Activated naive CD4-positive, alpha-beta T cell treated with anti-CD3 and anti-CD28 coated beads, Interleukin-2, amount 50 U/mL, for 24 hours (primary cell): ENCODE results near the gene SLC45A2.

Experiments used
- H3K27ac Mint-ChIP-seq: one replicate; pipeline ENCODE4 v1.8.0; 2021; ENCODE audit warnings: mild to moderate bottlenecking, mixed read lengths
- H3K27me3 Mint-ChIP-seq: one replicate; pipeline ENCODE4 v1.8.0; 2021; ENCODE audit warnings: mixed read lengths
- H3K36me3 Mint-ChIP-seq: one replicate; pipeline ENCODE4 v1.8.0; 2021; ENCODE audit warnings: mixed read lengths
- H3K4me1 Mint-ChIP-seq: one replicate; pipeline ENCODE4 v1.8.0; 2021; ENCODE audit warnings: mixed read lengths
- H3K4me3 Mint-ChIP-seq: one replicate; pipeline ENCODE4 v1.8.0; 2021; ENCODE audit warnings: mild to moderate bottlenecking, mixed read lengths
- H3K9me3 Mint-ChIP-seq: one replicate; pipeline ENCODE4 v1.8.0; 2021; ENCODE audit warnings: mixed read lengths

Gene SLC45A2

GRCh38 chr5:33994845-33995244, 10.4 kb upstream of the SLC45A2 start:
- H3K27ac Mint-ChIP-seq: no peak overlapping the region

GRCh38 chr5:33992864-33993263, 8.4 kb upstream of the SLC45A2 start:
- Mint-ChIP-seq H3K27ac (no peak overlapping the region), H3K36me3 (peaks cover 15% of the 10 kb centered on the region)

More at GRCh38 chr5:33994845-33995244, 10.4 kb upstream of the SLC45A2 start:
- Mint-ChIP-seq H3K9me3 (no peaks in the 10 kb centered on the region), H3K4me3 (no peak overlapping the region), H3K27me3 (no peaks in the 10 kb centered on the region), H3K4me1 (peaks cover 5% of the 10 kb centered on the region), H3K36me3 (peaks cover 5% of the 10 kb centered on the region)

GRCh38 chr5:33985447-33985846, 954 bp upstream of the SLC45A2 start:
- H3K27ac Mint-ChIP-seq: no peak overlapping the region
- no peak overlapping the region for H3K4me3 Mint-ChIP-seq
- no peaks in the 10 kb centered on the region for H3K27me3 Mint-ChIP-seq
- no peaks in the 10 kb centered on the region for H3K4me1 Mint-ChIP-seq
- H3K36me3 Mint-ChIP-seq: peaks cover 10% of the 10 kb centered on the region
- H3K9me3 Mint-ChIP-seq: no peaks in the 10 kb centered on the region

More at GRCh38 chr5:33992864-33993263, 8.4 kb upstream of the SLC45A2 start:
- Mint-ChIP-seq H3K4me1 (peaks cover 5% of the 10 kb centered on the region), H3K4me3 (no peak overlapping the region), H3K27me3 (no peaks in the 10 kb centered on the region), H3K9me3 (no peaks in the 10 kb centered on the region)

GRCh38 chr5:33984178-33984577, 315 bp downstream of the SLC45A2 start:
- Mint-ChIP-seq H3K27ac (no peak overlapping the region), H3K27me3 (no peaks in the 10 kb centered on the region), H3K36me3 (peaks cover 7% of the 10 kb centered on the region), H3K9me3 (no peaks in the 10 kb centered on the region), H3K4me3 (no peak overlapping the region), H3K4me1 (no peaks in the 10 kb centered on the region)

- Mint-ChIP-seq H3K9me3 (no peaks in the 10 kb centered on the region), H3K36me3 (no peaks in the 10 kb centered on the region), H3K4me3 (no peak overlapping the region), H3K27me3 (no peaks in the 10 kb centered on the region), H3K4me1 (no peaks in the 10 kb centered on the region), H3K27ac (no peak overlapping the region)
Measured at GRCh38 chr5:33981408-33982162, 2.9 kb downstream of the SLC45A2 start.

GRCh38 chr5:33980030-33980429, 4.5 kb downstream of the SLC45A2 start:
- H3K36me3 Mint-ChIP-seq: no peaks in the 10 kb centered on the region
- H3K4me1 Mint-ChIP-seq: no peaks in the 10 kb centered on the region
- no peaks in the 10 kb centered on the region for H3K27me3 Mint-ChIP-seq
- H3K4me3 Mint-ChIP-seq: no peak overlapping the region
- H3K9me3 Mint-ChIP-seq: no peaks in the 10 kb centered on the region
- H3K27ac Mint-ChIP-seq: no peak overlapping the region

GRCh38 chr5:33978306-33978705, 6.2 kb downstream of the SLC45A2 start:
- no peaks in the 10 kb centered on the region for H3K36me3 Mint-ChIP-seq
- H3K27me3 Mint-ChIP-seq: no peaks in the 10 kb centered on the region
- no peak overlapping the region for H3K27ac Mint-ChIP-seq
- no peaks in the 10 kb centered on the region for H3K9me3 Mint-ChIP-seq
- H3K4me1 Mint-ChIP-seq: peaks cover 4% of the 10 kb centered on the region
- H3K4me3 Mint-ChIP-seq: no peak overlapping the region

GRCh38 chr5:33976307-33976706, 8.2 kb downstream of the SLC45A2 start:
- peaks cover 11% of the 10 kb centered on the region for H3K4me1 Mint-ChIP-seq
- H3K36me3 Mint-ChIP-seq: no peaks in the 10 kb centered on the region
- H3K9me3 Mint-ChIP-seq: no peaks in the 10 kb centered on the region
- H3K27ac Mint-ChIP-seq: no peak overlapping the region
- no peak overlapping the region for H3K4me3 Mint-ChIP-seq
- H3K27me3 Mint-ChIP-seq: no peaks in the 10 kb centered on the region

- no peak overlapping the region for H3K27ac Mint-ChIP-seq
Measured at GRCh38 chr5:33975852-33976251, 8.6 kb downstream of the SLC45A2 start.

GRCh38 chr5:33973271-33973670, 11.2 kb downstream of the SLC45A2 start:
- H3K4me1 Mint-ChIP-seq: peaks cover 11% of the 10 kb centered on the region
- no peaks in the 10 kb centered on the region for H3K36me3 Mint-ChIP-seq
- no peak overlapping the region for H3K4me3 Mint-ChIP-seq
- no peak overlapping the region for H3K27ac Mint-ChIP-seq
- no peaks in the 10 kb centered on the region for H3K9me3 Mint-ChIP-seq
- no peaks in the 10 kb centered on the region for H3K27me3 Mint-ChIP-seq

More at GRCh38 chr5:33975852-33976251, 8.6 kb downstream of the SLC45A2 start:
- Mint-ChIP-seq H3K4me3 (no peak overlapping the region), H3K9me3 (no peaks in the 10 kb centered on the region), H3K4me1 (peaks cover 11% of the 10 kb centered on the region), H3K36me3 (no peaks in the 10 kb centered on the region), H3K27me3 (no peaks in the 10 kb centered on the region)

GRCh38 chr5:33969572-33970452, 14.7 kb downstream of the SLC45A2 start:
- Mint-ChIP-seq H3K27me3 (no peaks in the 10 kb centered on the region), H3K4me1 (peaks cover 18% of the 10 kb centered on the region), H3K27ac (no peak overlapping the region), H3K9me3 (no peaks in the 10 kb centered on the region), H3K36me3 (no peaks in the 10 kb centered on the region), H3K4me3 (no peak overlapping the region)

- H3K27me3 Mint-ChIP-seq: no peaks in the 10 kb centered on the region
- peaks cover 18% of the 10 kb centered on the region for H3K4me1 Mint-ChIP-seq
- H3K4me3 Mint-ChIP-seq: no peak overlapping the region
- H3K9me3 Mint-ChIP-seq: no peaks in the 10 kb centered on the region
- no peak overlapping the region for H3K27ac Mint-ChIP-seq
- H3K36me3 Mint-ChIP-seq: no peaks in the 10 kb centered on the region
Measured at GRCh38 chr5:33968211-33969005, 16.1 kb downstream of the SLC45A2 start.

- H3K27ac Mint-ChIP-seq: no peak overlapping the region
- H3K27me3 Mint-ChIP-seq: no peaks in the 10 kb centered on the region
- no peaks in the 10 kb centered on the region for H3K36me3 Mint-ChIP-seq
- peaks cover 11% of the 10 kb centered on the region for H3K4me1 Mint-ChIP-seq
- no peak overlapping the region for H3K4me3 Mint-ChIP-seq
- no peaks in the 10 kb centered on the region for H3K9me3 Mint-ChIP-seq
Measured at GRCh38 chr5:33966805-33967204, 17.7 kb downstream of the SLC45A2 start.

GRCh38 chr5:33964132-33964700, 20.3 kb downstream of the SLC45A2 start:
- Mint-ChIP-seq H3K4me3 (no peak overlapping the region), H3K4me1 (peaks cover 11% of the 10 kb centered on the region), H3K9me3 (no peaks in the 10 kb centered on the region), H3K36me3 (no peaks in the 10 kb centered on the region), H3K27ac (no peak overlapping the region), H3K27me3 (peaks cover 2% of the 10 kb centered on the region)

GRCh38 chr5:33958176-33958575, 26.3 kb downstream of the SLC45A2 start:
- Mint-ChIP-seq H3K4me3 (no peak overlapping the region), H3K27me3 (peaks cover 4% of the 10 kb centered on the region), H3K4me1 (no peaks in the 10 kb centered on the region), H3K27ac (no peak overlapping the region), H3K36me3 (peaks cover 1% of the 10 kb centered on the region), H3K9me3 (peaks cover 11% of the 10 kb centered on the region)
